GM04504 (cell line): Measurements from ENCODE around the gene ZGPAT.

Source experiments
- DNase-seq: peaks from one replicate; pipeline ENCODE4 v3.0.0-alpha.2; 2012; ENCODE audit warnings: low read depth

ZGPAT gene

DNA sequence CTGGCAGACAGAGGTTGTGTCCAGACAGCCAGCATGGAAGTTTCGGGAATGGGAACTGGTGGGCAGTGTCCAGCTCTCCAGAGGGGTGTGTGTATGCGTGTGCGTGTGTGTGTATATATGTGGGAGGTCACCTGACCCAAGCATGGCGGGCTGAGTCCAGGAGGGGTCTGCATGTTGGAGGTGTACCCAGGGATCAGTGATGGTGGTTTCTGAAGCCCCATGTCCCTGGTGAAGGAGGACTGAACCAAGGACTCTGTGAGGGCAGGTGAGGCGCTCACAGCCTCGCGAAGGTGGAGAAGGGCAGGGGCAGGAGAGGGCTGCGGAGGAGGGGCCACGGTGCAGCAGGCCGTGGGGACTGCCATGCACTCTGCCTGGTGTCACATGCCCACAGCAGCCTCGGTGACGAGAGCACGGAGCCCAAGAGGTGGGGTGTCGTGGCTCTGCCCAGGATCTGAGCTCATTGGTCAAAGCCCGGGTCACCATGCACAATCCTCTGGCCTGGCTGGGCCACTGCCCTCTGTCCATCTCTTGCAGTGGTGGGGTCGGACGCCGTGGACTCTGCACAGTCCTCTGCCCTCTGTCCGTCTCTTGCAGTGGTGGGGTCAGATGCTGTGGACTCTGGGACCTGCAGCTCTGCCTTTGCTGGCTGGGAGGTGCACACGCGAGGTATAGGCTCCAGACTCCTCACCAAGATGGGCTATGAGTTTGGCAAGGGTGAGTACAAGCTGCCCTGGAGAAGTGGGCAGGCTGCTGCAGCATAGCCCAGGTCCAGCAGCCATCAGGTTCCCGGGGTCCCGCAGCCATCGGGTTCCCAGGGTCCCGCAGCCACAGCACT, 26.5 kb downstream of the ZGPAT start:
- no peak for DNase-seq

DNA sequence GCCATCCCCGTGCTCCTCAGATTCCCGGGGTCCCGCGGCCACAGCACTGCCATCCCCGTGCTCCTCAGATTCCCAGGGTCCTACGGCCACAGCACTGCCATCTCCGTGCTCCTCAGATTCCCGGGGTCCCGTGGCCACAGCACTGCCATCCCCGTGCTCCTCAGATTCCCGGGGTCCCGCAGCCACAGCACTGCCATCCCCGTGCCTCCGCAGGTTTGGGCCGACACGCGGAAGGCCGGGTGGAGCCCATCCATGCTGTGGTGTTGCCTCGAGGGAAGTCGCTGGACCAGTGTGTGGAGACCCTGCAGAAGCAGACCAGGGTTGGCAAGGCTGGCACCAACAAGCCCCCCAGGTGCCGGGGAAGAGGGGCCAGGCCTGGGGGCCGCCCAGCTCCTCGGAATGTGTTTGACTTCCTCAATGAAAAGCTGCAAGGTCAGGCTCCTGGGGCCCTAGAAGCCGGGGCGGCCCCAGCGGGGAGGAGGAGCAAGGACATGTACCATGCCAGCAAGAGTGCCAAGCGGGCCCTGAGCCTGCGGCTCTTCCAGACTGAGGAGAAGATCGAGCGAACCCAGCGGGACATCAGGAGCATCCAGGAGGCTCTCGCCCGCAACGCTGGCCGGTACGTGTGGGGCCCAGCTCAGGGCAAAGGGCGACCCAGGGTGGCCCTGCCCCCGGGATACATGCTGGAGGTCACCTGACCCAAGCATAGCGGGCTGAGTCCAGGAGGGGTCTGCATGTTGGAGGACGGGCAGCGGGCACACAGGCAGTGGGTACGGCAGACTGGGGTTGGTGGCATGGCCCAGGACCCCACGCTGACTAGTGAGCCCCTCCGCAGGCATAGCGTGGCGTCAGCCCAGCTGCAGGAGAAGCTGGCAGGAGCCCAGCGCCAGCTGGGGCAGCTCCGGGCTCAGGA, 27.4 kb downstream of the ZGPAT start:
- no peak for DNase-seq

DNA sequence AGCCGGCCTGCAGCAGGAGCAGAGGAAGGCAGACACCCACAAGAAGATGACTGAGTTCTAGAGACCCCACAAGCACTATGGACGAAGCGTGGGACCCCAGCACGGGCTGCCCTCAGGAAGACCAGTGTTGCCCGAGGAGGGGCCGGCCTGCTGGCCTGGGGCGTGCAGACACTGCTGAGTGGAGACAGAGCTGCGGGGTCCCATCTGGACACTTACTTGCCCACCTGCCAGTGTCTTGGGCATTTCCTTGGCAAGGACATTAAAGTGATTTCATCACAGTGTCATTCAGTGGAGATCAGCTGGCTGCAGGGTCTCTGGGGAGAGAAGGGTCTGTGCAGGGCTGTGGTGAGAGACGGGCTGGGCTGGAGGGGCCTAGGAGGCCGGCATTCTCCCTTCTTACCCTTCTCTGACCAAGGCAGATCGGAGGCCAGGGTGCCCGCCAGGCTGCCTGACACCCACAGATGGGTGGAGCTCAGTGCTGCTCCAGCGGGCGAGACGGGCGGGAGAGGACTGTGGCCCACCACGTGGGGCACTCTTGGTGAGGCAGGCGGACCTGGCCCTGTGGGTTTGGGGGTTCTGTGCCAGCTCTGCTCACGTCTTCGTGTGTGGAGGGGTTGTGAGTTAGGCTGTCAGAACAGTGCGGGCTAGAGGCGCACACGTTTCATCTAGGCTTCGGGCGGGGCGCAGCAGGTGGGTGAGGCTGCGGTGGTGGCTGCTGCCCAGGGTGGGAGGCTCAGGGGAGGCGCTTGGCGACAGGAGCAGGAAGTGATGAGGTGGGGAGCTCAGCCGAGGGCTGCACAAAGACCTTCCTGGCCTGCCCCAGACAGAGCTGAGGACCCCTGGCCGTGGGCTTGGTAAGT, 28.2 kb downstream of the ZGPAT start, which contains the start of gene LIME1:
TSS of gene LIME1 (plus strand) at position 806 of the 860 bp plus-strand sequence. CDS start 886 bp downstream, outside the sequence.
- no peak for DNase-seq

DNA sequence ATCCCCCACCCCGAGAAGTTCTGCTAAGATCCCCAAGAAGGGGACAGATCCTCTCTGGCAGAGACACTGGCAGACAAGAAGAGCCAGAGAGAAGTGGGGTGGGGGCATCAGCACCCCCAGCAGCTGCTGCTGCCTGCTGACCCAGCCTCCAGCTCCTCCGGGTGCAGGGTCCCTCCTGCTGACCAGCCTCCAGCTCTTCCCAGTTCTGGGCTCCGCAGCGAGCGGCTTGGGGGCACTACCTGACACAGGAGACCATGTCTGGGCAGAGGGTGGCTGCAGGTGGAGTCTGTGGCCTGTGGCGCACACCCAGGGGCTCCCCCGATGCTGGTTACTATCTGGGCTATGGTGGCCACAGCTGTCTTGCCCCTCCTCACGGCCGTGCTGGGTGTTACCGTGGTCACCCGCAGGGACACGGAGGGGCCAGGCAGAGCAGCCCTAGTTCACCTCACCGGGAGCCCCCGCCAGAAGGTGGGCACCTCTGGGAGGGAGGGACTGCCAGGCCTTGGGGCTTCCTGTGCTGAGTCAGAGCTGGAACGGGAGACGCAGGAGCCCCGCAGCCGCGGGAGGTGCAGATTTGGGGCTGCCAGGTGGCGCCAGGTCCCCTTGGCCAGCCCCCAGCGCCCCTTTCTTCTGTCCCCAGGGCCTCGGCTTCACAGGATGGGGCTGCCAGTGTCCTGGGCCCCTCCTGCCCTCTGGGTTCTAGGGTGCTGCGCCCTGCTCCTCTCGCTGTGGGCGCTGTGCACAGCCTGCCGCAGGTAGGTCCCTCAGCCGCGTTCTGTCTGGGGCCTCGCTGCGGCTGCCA, 29.3 kb downstream of the ZGPAT start:
- no peak for DNase-seq

DNA sequence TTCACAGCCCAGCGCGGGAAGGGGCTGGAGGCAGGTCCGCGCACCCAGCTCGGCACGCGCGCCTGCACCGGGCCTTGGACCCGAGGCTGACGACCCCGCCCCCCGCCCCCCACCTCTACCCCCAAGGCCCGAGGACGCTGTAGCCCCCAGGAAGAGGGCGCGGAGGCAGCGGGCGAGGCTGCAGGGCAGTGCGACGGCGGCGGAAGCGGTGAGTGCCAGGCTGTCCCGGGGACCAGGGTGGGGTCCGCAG, 29.8 kb downstream of the ZGPAT start:
- no peak for DNase-seq

DNA sequence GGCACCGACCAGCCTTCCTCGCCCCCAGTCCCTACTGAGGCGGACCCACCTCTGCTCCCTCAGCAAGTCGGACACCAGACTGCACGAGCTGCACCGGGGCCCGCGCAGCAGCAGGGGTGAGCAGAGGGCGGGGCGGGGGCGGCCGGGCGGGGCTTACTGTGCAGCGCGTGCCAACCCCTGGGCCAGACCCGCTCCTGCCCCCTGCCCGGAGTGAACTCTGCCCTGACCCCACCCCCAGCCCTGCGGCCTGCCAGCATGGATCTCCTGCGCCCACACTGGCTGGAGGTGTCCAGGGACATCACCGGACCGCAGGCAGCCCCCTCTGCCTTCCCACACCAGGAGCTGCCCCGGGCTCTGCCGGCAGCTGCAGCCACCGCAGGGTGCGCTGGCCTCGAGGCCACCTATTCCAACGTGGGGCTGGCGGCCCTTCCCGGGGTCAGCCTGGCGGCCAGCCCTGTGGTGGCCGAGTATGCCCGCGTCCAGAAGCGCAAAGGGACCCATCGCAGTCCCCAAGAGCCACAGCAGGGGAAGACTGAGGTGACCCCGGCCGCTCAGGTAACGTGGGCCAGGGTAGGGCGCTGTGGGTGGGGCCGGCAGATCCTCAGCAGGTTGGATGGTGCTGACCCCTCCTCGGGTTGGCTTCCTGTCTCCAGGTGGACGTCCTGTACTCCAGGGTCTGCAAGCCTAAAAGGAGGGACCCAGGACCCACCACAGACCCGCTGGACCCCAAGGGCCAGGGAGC, 30.3 kb downstream of the ZGPAT start:
- DNase-seq = no peak

DNA sequence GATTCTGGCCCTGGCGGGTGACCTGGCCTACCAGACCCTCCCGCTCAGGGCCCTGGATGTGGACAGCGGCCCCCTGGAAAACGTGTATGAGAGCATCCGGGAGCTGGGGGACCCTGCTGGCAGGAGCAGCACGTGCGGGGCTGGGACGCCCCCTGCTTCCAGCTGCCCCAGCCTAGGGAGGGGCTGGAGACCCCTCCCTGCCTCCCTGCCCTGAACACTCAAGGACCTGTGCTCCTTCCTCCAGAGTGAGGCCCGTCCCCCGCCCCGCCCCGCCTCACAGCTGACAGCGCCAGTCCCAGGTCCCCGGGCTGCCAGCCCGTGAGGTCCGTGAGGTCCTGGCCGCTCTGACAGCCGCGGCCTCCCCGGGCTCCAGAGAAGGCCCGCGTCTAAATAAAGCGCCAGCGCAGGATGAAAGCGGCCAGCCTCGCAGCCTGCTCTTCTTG, 30.9 kb downstream of the ZGPAT start:
- no peak for DNase-seq

DNA sequence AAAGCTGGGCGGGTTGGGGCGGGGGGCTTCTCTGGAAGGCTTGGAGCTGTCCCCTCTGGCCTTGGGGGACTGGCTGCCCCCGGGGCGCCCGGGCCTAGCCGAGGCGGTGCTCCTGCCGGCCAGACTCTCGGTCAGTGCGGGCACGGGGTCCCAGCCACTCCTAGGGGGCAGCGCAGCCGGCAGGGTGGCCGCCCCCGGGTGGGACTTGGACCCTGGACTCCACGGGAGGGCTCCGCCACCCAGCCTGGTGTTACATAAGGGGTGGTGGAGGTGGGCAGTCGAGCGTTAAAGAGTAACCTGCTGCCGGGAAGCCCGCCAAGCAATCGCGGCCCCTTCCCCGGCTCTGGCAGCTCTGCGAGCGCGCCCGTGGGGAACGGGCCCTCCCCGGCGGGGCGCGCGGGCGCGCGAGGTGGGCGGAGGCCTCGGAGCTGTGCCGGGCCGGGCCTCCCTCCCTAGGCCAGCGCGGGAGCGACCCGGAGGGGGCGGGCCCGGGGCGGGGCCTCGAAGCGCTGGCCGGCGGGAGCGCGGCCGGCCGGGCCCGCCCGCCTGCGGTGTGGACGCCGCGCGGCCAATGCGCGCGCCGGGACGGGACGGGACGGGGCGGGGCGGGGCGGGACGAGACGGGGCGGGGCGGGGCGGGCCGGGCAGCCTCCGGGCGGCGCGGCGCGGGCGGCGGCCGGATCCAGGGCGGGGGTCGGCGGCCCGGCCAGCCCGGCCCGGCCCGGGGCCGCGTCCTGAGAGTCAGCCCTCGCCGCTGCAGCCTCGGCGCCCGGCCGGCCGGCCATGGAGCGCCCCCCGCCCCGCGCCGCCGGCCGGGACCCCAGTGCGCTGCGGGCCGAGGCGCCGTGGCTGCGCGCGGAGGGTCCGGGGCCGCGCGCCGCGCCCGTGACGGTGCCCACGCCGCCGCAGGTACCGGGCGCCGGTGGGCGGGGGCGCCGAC, 31.6 kb downstream of the ZGPAT start, which contains the start of gene SLC2A4RG:
TSS of gene SLC2A4RG (plus strand) at position 647 of the 940 bp plus-strand sequence. CDS start at position 784, 137 bp downstream.
- peak; percentile 67 for DNase-seq

DNA sequence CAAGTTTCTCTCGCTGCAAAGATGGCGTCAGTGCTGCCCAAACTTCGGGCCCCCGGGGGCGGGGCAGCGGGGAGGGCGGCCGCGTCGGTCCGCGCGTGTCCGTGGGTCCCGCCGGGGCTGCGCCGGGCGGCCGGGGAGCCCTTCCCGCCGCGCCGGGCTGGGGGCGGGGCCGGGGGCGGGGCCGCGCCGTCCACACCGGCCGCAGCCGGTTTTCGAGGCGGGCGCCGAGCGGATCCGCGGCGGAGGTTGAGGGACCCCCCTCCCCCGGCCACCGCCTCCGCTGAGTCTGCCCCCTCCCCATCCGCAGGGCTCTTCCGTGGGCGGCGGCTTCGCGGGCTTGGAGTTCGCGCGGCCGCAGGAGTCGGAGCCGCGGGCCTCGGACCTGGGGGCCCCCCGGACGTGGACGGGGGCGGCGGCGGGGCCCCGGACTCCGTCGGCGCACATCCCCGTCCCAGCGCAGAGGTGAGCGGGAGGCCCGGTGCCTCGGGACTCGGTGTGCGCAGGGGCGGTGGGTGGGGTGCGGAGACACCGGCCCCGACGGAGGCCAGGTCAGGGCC, 32.3 kb downstream of the ZGPAT start:
- DNase-seq = no peak

DNA sequence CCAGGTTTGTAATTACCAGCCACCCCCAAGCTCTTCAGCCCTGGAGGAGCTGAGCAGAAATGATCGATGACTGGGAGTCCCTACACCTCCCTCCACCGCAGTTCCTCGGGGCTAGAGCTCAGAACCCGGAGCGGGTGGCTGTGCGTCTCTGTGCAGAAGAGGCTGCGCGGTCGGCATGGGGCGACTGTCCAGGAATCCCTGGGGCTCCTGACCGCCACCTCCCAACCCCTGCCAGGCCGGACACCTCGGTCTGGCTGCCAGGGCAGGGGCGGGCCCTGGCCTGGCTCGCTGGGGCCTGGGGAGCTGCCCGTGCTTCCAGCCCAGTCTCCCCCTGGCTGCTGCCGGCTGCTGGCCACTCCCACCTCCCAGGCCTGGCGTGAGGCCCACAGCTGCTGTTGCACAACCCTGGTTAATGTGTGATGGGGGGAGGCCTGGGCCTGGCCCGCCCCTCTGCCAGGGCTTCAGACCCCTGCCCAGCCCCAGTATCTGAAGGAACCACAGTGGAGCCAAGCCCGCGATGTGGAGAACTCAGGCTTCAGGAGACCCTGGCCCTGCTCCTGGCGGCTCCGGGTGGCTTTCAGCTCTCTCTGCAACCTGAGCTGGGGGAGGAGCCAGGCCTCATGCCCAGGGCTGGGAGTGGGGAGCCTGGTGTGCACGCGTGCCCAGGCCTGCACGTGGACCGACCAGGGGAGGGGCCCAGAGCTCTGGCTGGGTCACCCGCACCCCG, 33.0 kb downstream of the ZGPAT start:
- peak; percentile 91 for DNase-seq

DNA sequence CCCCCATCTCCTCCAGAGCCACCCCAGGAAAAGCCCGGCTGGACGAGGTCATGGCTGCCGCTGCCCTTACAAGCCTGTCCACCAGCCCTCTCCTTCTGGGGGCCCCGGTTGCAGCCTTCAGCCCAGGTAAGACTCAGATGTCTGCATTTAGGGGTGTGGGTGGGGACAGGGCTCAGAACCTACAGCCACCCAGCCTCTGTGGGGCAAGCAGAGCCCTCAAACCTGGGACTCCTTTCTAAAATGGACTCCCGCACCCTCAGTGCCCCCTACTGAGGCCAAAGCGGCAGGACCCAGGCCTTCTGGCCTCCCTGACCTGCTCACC, 33.5 kb downstream of the ZGPAT start:
- no peak for DNase-seq

DNA sequence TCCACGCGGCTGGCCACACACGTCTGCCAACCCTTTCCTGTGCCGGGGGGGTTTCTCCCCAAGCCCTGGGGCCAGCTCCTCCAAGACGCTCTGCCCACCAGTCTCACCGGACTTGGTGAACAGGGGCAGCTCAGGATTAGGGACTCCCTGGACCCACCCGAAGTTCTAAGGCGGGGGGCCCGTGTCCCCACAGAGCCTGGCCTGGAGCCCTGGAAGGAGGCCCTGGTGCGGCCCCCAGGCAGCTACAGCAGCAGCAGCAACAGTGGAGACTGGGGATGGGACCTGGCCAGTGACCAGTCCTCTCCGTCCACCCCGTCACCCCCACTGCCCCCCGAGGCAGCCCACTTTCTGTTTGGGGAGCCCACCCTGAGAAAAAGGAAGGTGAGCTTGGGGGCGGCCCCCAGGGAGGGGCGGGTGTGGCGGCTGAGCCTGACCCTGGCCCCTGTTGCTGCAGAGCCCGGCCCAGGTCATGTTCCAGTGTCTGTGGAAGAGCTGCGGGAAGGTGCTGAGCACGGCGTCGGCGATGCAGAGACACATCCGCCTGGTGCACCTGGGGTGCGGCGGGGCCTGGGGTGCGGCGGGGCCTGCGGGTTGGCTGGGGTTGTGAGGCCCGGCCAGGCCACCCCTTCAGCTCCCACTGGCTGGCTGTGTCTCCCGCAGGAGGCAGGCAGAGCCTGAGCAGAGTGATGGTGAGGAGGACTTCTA, 34.0 kb downstream of the ZGPAT start:
- no peak for DNase-seq

DNA sequence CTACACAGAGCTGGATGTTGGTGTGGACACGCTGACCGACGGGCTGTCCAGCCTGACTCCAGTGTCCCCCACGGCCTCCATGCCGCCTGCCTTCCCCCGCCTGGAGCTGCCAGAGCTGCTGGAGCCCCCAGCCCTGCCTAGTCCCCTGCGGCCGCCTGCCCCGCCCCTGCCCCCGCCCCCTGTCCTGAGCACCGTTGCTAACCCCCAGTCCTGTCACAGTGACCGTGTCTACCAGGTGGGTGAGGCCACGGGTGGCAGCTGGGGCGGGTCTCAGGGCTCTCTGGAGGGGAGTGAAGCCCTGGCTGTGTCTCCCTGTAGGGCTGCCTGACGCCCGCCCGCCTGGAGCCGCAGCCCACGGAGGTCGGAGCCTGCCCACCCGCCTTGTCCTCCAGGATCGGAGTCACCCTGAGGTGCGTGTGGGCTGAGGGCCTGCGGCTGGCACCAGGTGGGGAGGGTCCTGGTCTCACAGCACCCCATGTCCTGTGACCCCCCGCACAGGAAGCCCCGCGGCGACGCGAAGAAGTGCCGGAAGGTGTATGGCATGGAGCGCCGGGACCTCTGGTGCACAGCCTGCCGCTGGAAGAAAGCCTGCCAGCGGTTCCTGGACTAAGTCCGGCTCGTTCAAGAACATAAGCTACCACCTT, 34.7 kb downstream of the ZGPAT start:
- DNase-seq = no peak

DNA sequence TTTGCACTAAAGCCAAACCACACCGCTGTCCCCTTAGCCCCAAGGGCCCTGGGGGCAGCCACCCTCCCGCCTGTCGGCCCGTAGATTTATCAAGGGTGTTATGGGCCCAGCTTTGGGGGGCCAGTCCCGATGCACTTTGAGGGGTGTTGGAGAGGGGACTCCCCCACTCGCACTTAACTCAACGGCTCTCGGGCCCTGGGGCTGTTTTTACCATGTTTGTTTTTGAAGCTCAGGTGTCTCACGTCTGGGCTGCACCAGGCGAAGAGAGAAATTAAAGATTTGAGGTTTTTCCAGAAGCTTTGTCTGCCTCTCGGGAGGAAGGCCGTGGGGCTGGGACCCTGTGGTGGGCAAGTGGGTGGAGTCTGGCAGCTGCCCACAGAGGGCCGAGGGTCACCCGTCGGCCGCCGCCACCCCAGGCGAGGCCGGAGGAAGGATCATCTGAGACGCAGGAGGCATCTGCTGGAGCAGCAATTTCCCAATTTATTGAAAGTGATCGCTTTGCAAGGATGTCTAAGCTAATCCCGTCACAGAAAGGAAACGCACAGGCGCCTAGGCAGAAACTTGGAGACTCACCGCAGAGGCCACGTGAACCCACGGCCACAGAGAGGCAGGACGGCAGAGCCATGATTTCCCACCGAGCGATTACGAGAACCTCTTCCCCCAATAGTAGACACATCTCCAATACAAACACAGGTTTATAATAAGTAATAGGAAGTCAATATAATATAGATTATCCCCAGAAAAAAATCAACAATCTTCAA, 35.6 kb downstream of the ZGPAT start:
- DNase-seq = no peak

DNA sequence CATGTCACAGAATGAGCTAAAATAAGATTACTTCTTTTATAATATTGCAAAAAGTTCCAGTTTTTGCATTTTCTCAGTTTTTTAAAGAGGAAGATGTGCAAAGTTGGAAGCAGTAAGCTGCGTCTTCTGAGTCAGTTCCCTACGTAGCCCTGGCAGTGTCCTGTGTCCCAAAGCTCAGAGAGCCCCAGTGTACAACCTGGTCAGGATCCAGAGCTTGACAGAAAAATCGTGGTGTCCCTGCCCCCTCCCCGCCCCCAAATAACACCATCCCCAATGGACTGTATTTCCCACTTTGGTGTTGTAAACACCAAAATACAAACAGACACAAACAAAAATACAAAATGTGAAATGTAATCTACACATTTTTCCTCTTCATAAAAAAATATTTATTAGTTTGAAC, 36.3 kb downstream of the ZGPAT start:
- no peak for DNase-seq

DNA sequence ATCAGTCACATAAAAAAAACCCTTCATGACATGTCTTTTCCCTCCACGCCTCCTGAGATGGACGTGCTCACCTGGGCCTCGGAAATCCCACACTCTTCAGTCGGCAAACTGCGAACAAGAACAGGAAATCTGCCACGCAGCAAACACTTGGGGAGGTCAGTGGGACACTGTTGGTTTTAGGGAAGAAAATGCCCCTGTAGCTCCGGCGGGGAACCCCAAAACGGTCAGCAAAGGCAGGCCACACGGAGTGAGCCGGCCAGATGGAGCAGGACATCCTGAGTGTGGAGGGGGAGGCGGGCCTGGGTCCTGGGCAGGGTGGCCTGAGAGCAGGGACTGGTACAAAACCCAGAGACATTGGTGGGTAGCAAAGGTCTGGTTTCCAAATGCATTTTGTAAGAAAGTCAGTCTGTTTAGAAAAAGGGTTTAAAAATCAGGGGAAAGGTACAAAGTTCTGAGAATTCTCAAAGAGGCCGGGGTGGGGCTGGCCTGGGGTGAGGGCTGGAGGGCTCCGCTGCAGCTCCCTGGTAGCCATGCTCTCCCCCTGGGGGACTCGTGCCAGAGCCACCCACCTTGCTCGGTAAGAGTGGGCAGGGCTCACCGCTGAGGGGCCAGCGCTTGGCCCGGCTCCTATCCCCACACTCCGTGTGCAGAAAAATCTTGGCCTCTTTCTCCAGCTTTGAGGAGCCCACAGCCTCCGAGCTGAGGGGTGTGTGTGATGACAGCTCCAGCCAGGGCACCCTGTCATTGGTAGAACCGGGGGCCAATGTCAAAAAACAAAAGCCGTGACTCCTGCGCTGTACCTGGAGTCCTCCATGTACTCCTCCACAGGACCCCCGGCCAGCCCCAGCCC, 37.0 kb downstream of the ZGPAT start:
- no peak for DNase-seq
